Activated naive CD4-positive, alpha-beta T cell treated with anti-CD3 and anti-CD28 coated beads, Interleukin-2, amount 50 U/mL, for 24 hours (primary cell): ENCODE data around the gene LMAN2.
A peak's percentile ranks its signal among the peaks of the same experiment; 100 is the strongest.

Experiments used
- H3K27ac Mint-ChIP-seq: one replicate; pipeline ENCODE4 v1.8.0; 2021; ENCODE audit warnings: mild to moderate bottlenecking, mixed read lengths
- H3K27me3 Mint-ChIP-seq: one replicate; pipeline ENCODE4 v1.8.0; 2021; ENCODE audit warnings: mixed read lengths
- H3K36me3 Mint-ChIP-seq: one replicate; pipeline ENCODE4 v1.8.0; 2021; ENCODE audit warnings: mixed read lengths
- H3K4me1 Mint-ChIP-seq: one replicate; pipeline ENCODE4 v1.8.0; 2021; ENCODE audit warnings: mixed read lengths
- H3K4me3 Mint-ChIP-seq: one replicate; pipeline ENCODE4 v1.8.0; 2021; ENCODE audit warnings: mild to moderate bottlenecking, mixed read lengths
- H3K9me3 Mint-ChIP-seq: one replicate; pipeline ENCODE4 v1.8.0; 2021; ENCODE audit warnings: mixed read lengths

LMAN2 gene

GRCh38 chr5:177370488-177371119, 19.1 kb upstream of the LMAN2 start:
- peaks cover 72% of the 10 kb centered on the region for H3K4me1 Mint-ChIP-seq
- no peak overlapping the region for H3K4me3 Mint-ChIP-seq
- H3K36me3 Mint-ChIP-seq = peaks cover 9% of the 10 kb centered on the region
- H3K27ac Mint-ChIP-seq = no peak overlapping the region
- H3K9me3 Mint-ChIP-seq = no peaks in the 10 kb centered on the region
- H3K27me3 Mint-ChIP-seq = no peaks in the 10 kb centered on the region

GRCh38 chr5:177369645-177370440, 18.4 kb upstream of the LMAN2 start:
- Mint-ChIP-seq H3K4me3 (no peak overlapping the region), H3K36me3 (peaks cover 9% of the 10 kb centered on the region), H3K27me3 (no peaks in the 10 kb centered on the region), H3K27ac (peak overlapping the region; percentile 63), H3K4me1 (peaks cover 71% of the 10 kb centered on the region), H3K9me3 (no peaks in the 10 kb centered on the region)

- H3K27me3 Mint-ChIP-seq = no peaks in the 10 kb centered on the region
- H3K9me3 Mint-ChIP-seq = no peaks in the 10 kb centered on the region
- H3K4me3 Mint-ChIP-seq = no peak overlapping the region
- H3K27ac Mint-ChIP-seq = peak overlapping the region; percentile 63
- H3K36me3 Mint-ChIP-seq = peaks cover 9% of the 10 kb centered on the region
- peaks cover 71% of the 10 kb centered on the region for H3K4me1 Mint-ChIP-seq
These were observed 17.6 kb upstream of the LMAN2 start for GRCh38 chr5:177368869-177369644.

- Mint-ChIP-seq H3K4me3 (no peak overlapping the region), H3K36me3 (peaks cover 9% of the 10 kb centered on the region), H3K9me3 (no peaks in the 10 kb centered on the region)
These were observed 16.8 kb upstream of the LMAN2 start for GRCh38 chr5:177367981-177368868.

GRCh38 chr5:177367323-177367848, 15.9 kb upstream of the LMAN2 start:
- H3K27ac Mint-ChIP-seq = peak overlapping the region; percentile 51
- peaks cover 69% of the 10 kb centered on the region for H3K4me1 Mint-ChIP-seq
- H3K9me3 Mint-ChIP-seq = no peaks in the 10 kb centered on the region
- peaks cover 9% of the 10 kb centered on the region for H3K36me3 Mint-ChIP-seq
- H3K4me3 Mint-ChIP-seq = no peak overlapping the region
- H3K27me3 Mint-ChIP-seq = no peaks in the 10 kb centered on the region

More at GRCh38 chr5:177367981-177368868, 16.8 kb upstream of the LMAN2 start:
- Mint-ChIP-seq H3K27me3 (no peaks in the 10 kb centered on the region), H3K27ac (no peak overlapping the region), H3K4me1 (peaks cover 70% of the 10 kb centered on the region)

GRCh38 chr5:177366528-177367322, 15.3 kb upstream of the LMAN2 start:
- H3K36me3 Mint-ChIP-seq = peaks cover 9% of the 10 kb centered on the region
- no peaks in the 10 kb centered on the region for H3K9me3 Mint-ChIP-seq
- H3K27me3 Mint-ChIP-seq = no peaks in the 10 kb centered on the region
- peak overlapping the region; percentile 35 for H3K27ac Mint-ChIP-seq
- H3K4me1 Mint-ChIP-seq = peaks cover 69% of the 10 kb centered on the region
- H3K4me3 Mint-ChIP-seq = no peak overlapping the region

GRCh38 chr5:177365845-177366527, 14.5 kb upstream of the LMAN2 start:
- H3K27me3 Mint-ChIP-seq = no peaks in the 10 kb centered on the region
- peak overlapping the region; percentile 35 for H3K27ac Mint-ChIP-seq
- peaks cover 9% of the 10 kb centered on the region for H3K36me3 Mint-ChIP-seq
- no peaks in the 10 kb centered on the region for H3K9me3 Mint-ChIP-seq
- peaks cover 70% of the 10 kb centered on the region for H3K4me1 Mint-ChIP-seq
- no peak overlapping the region for H3K4me3 Mint-ChIP-seq

GRCh38 chr5:177364159-177364962, 12.9 kb upstream of the LMAN2 start:
- H3K27me3 Mint-ChIP-seq = no peaks in the 10 kb centered on the region
- peaks cover 7% of the 10 kb centered on the region for H3K36me3 Mint-ChIP-seq
- no peaks in the 10 kb centered on the region for H3K9me3 Mint-ChIP-seq
- H3K4me3 Mint-ChIP-seq = no peak overlapping the region
- H3K27ac Mint-ChIP-seq = peak overlapping the region; percentile 81
- peaks cover 77% of the 10 kb centered on the region for H3K4me1 Mint-ChIP-seq

- Mint-ChIP-seq H3K4me3 (peak overlapping the region; percentile 54), H3K27ac (no peak overlapping the region), H3K9me3 (no peaks in the 10 kb centered on the region), H3K4me1 (peaks cover 77% of the 10 kb centered on the region), H3K36me3 (peaks cover 2% of the 10 kb centered on the region), H3K27me3 (no peaks in the 10 kb centered on the region)
These were observed 12.1 kb upstream of the LMAN2 start for GRCh38 chr5:177363565-177363964.

GRCh38 chr5:177362610-177363507, 11.4 kb upstream of the LMAN2 start:
- H3K9me3 Mint-ChIP-seq = no peaks in the 10 kb centered on the region
- H3K4me3 Mint-ChIP-seq = peak overlapping the region; percentile 81
- H3K36me3 Mint-ChIP-seq = peaks cover 2% of the 10 kb centered on the region
- H3K4me1 Mint-ChIP-seq = peaks cover 73% of the 10 kb centered on the region
- peak overlapping the region; percentile 82 for H3K27ac Mint-ChIP-seq
- no peaks in the 10 kb centered on the region for H3K27me3 Mint-ChIP-seq

- Mint-ChIP-seq H3K9me3 (no peaks in the 10 kb centered on the region), H3K27ac (peak overlapping the region; percentile 82), H3K27me3 (no peaks in the 10 kb centered on the region), H3K4me3 (peak overlapping the region; percentile 81), H3K4me1 (peaks cover 79% of the 10 kb centered on the region), H3K36me3 (peaks cover 2% of the 10 kb centered on the region)
These were observed 10.8 kb upstream of the LMAN2 start for GRCh38 chr5:177362292-177362609.

- Mint-ChIP-seq H3K4me3 (peak overlapping the region; percentile 81), H3K36me3 (peaks cover 2% of the 10 kb centered on the region), H3K9me3 (no peaks in the 10 kb centered on the region), H3K27me3 (no peaks in the 10 kb centered on the region), H3K27ac (peak overlapping the region; percentile 82), H3K4me1 (peaks cover 85% of the 10 kb centered on the region)
These were observed 10.2 kb upstream of the LMAN2 start for GRCh38 chr5:177361418-177362291.
